Measurements from ENCODE around the gene CASTOR1.

Gene CASTOR1

DNA sequence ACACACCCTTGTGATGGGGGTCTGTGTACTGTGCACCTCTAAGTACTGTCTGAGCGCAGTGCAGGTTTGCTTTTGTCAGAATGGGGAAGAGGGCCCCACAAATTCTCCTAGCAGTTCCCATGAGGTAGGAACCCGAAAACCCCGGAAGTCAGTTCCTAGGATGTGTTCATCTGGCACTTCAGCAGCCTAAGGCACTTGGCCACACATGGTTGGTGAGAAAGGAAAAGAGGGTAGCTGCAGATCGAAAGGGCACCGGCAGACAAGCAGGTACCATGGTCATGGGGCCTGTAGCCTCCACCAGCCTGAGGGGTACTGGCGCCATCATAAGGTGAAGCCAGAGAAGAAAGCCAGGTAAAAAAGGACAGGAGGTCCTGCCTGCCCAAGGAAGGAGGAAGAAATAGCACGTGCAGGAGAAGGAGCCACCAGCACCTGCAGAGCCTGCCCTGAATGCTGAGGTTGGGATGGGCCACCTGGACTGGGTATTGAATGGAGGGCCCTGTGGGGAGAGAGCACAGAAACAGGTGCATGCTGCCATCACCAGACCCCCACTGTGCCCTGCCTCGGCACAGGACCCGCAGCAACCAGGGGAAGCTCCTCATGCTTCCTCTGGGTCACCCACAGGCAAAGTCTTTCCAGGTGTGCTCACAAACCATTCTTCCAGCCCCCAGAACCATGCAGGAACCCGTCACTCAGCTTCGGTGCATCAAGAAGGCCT, 8.1 kb upstream of the CASTOR1 start:
- DNase-seq: no peak

DNA sequence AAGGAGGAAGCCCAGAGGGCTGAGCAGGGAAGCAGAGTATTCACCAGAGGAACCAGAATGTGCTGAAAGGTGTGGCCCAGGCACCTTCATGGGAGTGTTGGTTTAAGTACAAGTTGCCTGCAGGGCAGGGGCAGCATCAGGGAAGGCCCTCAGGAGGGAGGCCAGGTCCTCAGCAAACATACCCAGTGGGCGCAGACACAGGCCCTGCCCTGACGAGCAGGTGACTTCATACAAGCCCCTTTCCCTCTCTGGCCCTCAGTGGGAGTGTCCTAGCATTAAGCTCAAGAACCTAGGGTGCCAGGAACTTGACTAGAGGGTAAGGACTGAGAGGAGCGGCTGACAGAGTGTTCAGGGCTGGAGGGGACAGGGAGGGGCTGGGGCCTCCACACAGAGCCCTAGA, 7.5 kb upstream of the CASTOR1 start:
- DNase-seq: no peak

DNA sequence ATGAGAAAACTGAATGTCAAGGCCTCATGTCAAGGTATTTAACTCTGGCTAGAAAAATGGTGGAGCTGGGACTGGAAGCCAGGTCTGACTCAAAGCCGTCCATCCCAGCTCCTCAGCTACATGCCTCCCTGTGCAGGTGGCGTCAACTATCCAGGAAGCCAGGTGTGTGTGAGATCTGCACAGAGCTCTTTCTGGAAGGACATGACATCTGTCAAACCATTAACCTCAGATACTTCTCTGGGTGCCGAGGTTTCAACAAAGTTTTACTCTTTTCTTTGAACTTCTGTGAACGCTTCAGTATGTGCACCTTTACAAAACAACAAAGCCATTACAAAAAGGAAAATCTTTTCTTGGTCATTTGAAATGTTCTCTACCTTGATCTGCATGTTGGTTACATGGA, 7.0 kb upstream of the CASTOR1 start:
- no peak for DNase-seq

DNA sequence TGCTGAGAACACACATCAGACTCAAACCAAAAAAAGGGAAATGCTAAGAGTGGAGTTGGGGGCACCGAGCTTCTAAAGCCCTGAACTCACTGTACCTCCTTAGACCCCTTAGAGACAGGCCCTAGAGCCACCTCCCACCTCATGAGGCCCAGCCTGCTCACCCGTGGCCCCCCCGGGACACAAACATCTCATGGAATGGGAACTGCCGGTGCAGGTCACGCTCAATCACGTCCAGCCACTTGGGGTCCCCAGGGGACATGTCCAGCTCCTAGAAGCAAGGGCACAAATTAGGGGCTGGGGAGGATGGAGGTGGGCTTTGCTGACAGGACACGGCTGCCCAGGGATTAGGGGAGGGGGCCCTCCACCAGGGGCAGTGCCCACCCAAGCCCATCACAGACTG, 6.3 kb upstream of the CASTOR1 start:
- no peak for DNase-seq

DNA sequence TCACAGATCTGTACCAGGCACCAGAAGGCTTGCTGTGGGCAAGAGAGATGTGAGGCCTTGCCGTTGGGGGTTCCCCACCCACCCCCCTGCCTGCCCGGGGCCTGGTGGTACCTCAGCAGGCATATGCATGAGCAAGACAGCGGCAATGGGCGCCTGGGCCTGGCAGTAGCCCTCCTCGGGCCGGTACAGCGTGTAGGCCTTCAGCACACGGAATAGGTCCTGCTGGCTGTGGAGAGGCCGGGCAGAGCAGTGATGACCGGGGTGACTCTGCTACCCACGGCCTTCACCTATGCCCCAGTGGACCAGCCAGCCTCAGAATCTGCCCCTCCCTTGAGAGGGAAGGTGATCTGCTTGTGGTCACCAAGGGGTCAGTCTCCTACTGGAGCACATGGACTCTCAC, 5.5 kb upstream of the CASTOR1 start:
- no peak for DNase-seq

DNA sequence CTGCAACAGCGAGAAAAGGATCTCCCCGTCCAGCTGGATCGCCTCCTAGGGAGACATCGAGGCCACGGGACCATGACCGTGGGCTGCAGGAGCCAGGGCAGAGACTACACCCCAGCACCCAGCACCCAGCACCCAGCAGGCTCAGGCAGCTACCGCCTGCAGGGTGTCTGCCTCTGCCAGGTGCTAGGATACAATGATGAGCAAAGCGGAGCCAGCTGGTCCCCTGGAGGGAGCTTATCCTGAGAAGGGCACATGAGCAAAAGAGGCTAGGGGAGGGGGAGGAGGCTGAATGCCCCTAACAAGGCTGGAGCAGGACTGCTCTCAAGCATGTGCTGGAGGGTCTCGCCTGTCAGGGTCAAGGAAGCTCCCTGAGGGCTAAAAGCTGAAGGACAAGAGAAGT, 4.8 kb upstream of the CASTOR1 start:
- DNase-seq: no peak

DNA sequence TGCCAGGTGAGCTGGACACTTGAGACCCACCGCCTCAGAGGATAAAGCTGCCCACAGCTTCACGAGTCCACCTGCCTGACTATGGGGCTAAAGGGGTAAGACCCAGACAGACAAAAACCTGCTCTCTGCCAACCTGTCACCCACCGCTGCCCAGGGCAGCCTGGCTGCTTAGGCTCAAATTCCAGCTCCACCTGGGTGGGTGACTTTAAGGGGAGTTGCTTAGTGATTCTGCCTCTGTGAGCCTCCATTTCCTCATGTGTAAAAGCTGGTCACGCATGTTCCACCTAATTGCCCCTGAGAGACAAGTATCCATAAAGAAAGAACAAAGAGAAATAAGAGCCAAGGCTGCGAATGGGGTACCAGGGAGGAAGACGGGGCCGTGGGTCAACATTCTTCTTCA, 3.7 kb upstream of the CASTOR1 start:
- DNase-seq: no peak

DNA sequence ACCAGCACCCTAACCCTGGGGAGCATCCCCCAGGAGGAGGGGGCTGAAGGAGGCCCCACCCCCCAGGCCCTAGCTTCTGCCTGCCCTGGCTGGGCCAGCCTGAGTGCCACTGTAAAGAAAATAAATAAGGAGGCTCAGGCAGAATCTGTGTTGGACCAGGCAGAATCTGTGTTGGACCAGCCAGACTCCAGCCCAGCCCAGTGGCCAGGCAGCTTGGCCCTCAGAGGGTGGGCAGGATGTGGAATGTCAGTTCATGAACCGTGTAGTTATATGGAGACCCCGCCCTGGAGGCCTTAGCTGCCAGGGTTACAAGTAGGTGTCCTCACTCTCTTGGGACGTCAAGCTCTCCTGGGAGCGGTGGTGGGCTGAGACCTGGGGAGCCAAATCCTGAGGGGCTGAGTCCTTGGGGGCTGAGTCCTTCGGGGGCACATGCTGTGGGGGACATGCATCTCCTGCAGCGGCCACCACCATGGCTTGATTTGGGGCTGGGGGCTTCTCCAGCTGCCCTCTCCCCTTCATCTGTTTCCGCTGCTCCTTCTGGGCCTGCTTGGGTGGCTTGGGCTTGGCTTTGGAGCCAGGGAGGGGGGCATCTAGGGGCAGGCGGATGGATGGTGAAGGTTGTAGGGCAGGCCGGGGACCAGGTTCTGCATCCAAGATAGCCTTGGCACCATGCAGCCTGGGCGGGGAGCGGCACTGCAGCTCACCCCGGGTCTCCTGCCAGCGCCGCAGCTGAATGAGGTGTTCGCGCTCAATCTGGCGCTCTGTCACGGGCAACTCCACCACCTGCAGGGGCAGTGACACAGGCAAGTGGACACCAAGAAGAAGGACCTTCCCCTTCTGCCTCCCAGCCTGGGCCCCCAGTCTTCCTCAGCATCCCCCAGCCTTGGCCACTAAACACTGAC, 3.0 kb upstream of the CASTOR1 start:
- no peak for DNase-seq

DNA sequence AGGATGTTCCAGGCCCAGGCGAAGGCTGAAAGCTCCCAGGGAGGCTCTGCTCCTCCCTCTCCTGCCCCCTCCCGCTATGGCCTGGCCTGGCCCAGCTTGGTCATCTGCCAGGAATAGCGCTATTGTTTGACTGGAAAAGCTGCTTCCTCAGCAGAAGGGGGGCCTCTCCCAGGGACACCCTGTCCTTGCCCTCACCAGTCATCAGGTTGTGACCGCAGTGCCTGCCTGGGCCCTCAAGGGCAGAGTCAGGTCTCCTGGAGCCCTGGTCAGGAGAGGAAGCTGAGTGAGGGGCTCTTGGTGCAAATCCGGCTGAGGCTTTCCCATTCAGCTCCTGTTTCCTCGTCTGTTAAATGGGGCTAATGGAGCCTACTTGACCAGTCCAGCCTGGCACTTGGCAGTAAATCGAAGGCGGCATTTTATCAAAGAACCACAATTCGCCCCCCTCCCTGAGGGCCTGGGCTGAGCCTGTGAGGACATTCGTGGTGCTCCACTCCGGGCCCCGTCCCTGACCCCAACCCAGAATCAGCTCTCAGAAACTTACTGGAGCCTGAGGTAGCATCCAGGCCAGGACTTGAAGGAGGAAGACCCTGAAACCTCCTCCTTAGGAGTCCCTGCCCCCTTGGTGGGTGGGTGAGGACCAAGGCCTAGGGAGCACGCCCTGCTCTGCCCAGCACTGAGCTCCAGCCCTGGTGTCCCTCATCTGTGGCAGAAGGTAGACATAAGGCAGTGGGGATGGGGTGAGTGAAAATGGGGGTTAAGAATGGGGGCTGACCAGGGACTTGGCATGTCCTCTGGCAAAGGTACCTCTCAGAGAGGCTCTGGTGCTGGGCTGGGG, 2.0 kb upstream of the CASTOR1 start:
- DNase-seq: no peak

DNA sequence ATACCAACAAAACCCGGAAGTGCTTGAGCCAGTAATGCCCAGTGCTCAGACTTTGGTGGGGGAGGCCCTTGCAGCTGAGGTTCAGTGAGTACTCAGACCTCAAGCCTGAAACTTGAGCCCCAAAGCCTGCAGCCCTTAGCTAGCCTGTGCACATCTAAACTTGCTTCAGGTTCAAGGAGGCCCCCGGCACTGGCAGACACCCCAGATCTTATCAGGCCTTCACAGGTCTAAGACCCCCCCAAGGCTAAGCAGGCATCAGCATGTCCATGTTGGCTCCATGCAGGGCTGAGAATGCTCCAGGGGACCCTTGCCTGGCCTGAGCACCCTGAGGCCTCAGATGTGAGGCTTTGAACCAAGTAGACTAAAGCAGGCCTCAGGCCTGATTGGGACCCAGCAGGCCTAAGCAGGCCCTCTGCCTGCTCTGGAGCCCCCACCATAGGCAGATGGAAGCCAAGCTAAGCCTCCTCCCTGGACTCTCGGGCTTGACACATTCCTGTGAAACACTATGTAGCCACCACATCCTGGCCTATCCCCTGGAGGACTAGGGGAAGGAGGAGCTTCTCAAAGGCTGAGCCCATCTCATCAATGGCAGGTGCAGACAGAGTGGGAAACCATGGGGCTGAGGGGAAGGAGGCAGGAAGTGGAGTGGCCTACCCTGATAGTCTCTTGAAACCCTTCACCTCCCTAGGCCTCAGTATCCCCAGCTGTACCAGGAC, 1.2 kb upstream of the CASTOR1 start:
- DNase-seq: no peak

DNA sequence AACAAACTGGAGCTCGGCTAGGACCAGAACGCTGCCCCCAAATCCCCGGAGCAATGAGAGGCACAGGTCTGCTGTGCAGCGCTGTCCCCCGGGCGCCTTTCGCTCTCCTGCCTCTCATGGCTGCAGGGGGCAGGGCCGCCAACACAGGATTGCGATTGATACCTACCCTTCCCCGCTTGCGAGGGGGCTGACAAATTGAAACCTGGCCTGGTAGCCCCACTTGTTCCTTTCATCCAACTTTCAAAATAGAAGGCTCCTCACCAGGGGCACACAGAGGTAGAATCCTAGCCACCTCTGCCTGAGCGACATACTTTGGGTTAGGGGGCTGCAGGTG, 642 bp upstream of the CASTOR1 start:
- DNase-seq: no peak

DNA sequence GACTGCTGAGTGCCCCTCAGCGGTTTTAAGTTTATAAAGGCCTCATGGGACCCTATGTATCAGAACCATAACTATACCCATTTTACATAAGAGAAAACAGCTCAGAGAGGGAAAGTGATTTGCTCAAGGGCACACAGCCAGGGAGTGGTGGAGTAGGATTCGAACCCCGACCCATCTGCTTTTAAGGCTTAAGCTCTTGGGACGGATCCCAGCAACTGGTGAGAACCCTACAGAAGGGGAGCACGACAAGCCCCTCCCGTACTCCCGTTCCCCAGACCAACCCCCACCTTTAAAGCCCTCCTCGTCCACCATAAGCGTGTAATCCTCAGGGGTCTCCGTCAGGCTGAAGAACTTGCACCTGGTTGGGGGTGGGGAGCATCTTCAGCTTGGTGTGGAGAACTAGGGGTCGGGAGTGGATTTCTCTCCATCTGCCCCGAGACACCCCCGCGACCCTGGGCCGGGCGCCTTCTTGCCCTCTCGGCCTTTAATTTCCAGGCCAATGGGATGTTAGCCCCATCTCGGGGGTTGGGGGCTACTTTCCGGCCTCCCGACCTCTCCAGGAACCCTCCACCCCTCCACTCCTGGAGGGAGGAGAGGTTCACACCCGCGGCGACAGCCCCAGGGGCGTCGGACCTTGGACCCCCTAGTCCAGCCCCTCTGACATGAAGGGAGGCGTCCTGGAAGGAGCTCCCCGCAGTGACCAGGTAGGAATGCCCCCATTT, 725 bp downstream of the CASTOR1 start:
- DNase-seq: no peak

DNA sequence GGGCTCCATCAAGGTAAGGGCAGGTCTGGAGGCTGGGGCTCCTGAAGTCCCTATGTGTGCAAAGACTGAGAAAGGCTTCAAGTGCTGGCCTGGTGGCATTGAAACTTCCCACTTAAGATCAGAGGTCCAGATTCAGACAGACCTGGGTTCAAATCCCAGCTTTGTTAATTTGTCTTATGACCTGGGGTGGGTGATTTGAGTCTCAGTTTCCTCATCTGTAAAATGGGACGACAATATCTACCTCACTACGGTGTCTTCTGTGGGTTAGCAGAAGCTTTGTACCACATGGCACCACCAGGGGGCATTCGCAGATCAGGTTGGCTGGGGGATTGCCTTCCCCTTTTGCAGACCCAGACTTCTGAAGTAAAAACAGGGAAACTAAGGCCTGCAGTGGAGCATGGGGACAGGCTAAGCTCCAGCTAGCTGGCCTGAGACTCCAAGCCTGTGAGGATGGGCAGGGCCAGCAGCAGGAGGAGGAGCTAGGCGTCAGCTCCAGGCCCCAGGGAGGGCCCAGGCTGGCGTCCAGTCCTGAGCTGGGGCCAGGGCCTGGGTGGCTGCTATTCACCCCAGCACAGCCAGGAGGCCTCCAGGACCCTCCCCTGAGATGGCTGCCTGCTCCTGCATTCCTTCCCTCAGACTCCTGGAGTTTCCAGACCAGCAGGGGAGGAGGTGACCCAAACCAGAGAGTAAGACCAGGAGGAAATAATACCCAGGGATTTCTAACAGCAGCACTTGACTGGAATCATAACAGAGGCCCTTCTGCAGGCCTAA, 1.5 kb downstream of the CASTOR1 start:
- DNase-seq: peak; percentile 75

DNA sequence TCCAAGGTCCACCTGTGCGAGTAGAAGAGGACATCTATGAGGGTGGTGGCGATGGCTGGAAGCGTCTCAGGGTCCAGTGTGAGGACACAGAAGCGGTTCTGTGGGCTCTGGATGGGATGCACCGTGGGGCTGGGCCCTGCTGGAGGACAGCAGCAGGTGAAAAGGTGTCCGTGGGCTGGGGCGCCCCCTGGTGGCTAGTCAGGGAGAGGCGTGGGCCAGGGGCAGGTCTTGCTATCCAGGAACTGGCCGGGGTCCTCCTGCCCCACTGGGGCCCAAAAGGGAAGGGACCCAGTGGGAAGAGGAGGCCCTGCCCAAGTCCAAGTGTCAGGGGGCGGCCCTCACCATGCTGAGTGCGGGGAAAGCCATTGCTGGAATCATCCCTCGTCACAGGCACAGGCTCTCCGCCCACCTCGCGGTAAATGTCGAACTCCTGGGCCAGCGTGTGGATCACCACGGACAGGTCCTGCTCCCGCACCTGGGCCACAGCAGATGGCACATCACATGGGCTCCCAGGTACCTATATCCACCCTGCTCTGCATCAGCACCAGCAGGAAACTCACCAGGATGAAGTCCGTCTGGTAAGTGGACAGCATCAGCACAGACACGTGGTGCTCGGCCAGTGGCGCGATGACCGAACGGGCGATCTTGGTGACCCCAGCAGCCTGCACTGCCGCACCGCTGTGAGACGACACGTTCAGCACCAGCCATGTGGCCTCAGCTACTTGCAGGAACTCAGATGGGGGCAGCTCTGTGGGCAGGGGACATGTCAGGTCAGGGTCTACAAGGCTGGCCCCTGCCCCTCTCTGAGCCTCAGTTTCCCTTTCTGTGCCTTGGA, 2.3 kb downstream of the CASTOR1 start:
- DNase-seq: peak; percentile 69

DNA sequence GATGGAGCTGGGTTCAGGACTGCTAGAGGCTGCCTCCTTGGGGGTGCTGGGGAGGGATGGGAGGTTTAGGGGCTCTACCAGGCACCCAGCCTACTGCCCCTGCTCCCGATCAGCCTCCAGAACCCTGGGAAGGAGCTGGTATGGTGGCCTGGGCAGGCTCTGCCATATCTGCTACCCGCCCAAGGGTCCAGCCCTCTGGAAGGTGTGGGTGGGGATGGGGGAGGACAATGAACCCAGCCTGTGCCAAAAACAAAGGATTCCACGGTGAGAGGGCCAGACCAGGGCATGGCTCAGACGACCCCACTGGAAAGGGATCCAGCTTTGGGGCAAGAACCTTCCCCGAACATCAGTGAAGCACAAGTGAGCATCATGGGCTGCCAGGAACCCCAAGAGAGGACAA, 3.0 kb downstream of the CASTOR1 start:
- DNase-seq: no peak

DNA sequence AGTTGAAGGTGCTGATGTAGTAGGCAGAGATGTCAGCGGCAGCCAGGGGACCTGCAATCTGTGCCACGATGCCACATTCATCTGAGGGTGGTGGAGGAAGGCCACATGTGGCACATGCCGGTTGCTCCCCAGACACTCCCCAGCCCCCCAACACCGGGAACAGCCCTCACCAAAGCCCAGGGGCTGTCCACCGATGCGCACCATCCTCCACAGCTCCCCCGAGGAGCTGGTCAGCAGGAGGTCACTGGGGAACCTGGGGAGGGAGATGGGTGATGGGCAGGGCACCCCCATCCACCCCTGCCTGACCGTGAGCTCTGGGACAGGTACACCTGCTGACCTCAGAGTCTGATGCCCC, 3.5 kb downstream of the CASTOR1 start:
- DNase-seq: no peak

DNA sequence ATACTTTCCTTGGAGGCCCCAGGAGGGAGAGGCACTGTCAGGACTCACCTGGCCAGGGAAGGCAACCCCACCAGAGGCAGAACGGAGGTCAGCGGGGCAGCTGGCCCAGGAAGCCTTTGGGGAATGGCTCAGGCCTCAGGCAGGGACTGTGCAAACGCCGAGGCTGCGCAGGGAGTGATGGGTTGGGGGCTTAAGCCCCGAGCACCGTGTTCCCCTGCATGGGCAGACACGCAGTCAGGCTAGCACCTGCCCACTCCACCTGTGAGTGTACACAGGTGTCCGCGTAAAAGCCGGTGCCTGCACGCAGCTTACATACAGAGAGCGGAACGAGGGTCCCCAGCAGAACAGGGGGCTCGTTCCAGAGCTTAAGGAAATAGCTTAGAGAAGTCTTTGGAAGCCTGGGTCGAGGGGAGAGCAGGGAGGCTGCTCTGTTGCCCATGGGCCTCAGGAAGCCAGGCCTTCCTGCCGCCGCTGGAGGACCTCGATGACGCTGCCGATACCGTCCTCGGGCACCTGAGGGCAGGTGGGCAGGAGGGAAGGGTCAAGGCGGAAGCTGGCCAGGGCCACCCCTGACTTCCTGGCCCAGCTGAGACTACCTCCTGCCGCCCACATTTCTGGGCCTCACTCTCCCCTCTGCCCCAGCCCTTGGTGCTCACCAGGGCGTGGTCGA, 4.0 kb downstream of the CASTOR1 start:
- DNase-seq: no peak

DNA sequence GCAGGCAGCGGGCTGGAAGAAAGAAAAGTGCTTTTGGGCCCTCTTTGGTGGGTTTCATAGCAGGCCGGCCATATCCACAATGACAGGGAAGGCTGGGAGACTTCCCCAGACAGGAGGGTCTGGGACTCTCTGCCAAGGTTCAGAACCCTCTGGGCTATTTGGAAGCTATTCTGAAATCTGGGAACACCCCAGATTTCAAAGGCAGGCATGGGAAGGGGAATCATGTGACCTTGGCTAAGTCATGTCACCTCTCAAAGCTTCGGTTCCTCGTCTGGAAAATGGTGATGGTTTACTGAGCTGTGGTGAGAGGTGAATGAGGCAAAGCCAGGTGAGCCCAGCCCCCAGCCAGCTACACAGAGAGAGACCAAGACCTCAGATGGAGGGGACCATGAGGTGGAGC, 4.6 kb downstream of the CASTOR1 start:
- no peak for DNase-seq

DNA sequence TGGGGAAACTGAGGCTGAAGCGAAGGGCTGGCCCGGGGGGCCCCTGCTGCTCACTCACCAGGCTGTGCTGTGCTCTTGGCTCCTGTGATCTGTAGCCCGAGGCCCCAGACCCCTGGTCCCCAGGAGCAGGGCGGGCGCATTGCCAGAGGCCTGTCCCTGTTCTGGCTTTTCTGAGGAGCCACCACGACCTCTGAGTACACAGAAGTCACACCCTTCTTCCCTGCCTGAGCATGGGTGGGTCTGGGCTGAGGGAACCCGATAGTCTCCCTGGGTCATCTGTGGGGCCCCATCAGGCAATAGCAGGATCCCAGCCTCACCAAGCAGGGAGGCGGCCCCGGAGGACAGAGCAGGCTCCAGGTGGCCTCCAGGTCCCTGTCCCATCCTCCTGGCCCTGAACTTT, 5.1 kb downstream of the CASTOR1 start:
- DNase-seq: no peak

DNA sequence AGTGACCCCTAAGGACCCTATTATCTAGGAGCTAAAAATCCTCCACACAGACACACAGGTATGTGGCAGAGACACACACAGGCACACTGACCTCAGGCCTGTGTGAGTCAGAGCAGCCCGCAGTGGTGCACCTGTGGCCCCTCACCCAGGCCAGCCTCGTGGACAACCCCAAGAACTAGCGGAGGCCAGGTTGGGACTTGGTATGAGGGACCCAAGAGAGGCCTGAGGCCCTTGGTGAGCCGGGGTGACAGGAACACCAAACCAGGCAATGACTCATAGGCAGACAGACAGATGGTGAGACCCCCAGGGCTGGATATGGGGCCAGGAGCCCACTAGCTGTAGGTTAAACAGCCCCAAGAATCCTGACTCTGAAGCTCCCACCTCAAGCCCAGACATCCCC, 6.0 kb downstream of the CASTOR1 start:
- DNase-seq: no peak

Data from GDM1 (cell line).